ENCODE data around the gene ELFN1. TPM values are rescaled to one million over a fixed set of nuclear protein-coding genes. Genes with fewer than 3 reads are reported as not detected.

The ELFN1 gene
- polyA plus RNA-seq, 1 donor (not counting 4 experiments of a cell fraction or from before 2014, with no cell fraction given): 0.03 TPM

- TF ChIP-seq, protein P1, sequence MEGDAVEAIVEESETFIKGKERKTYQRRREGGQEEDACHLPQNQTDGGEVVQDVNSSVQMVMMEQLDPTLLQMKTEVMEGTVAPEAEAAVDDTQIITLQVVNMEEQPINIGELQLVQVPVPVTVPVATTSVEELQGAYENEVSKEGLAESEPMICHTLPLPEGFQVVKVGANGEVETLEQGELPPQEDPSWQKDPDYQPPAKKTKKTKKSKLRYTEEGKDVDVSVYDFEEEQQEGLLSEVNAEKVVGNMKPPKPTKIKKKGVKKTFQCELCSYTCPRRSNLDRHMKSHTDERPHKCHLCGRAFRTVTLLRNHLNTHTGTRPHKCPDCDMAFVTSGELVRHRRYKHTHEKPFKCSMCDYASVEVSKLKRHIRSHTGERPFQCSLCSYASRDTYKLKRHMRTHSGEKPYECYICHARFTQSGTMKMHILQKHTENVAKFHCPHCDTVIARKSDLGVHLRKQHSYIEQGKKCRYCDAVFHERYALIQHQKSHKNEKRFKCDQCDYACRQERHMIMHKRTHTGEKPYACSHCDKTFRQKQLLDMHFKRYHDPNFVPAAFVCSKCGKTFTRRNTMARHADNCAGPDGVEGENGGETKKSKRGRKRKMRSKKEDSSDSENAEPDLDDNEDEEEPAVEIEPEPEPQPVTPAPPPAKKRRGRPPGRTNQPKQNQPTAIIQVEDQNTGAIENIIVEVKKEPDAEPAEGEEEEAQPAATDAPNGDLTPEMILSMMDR (optimal IDR thresholded peaks at IDR 0.05 in 1 of 3, IDR thresholded peaks at IDR 0.05 in 1 of 3, conservative IDR thresholded peaks at IDR 0.05 in 1 of 3; ENCODE audit: extremely low read depth in 1 of 3, insufficient read depth in 2 of 3, low read length in 3 of 3): no peak
- TF ChIP-seq EZH2 (IDR thresholded peaks at IDR 0.05; ENCODE audit: low read length): no peak
These were observed 117.7 kb downstream of the ELFN1 start for GRCh38 chr7:1787681-1788235.

GRCh38 chr7:1794888-1795542 lies 124.9 kb downstream of the ELFN1 start:
- Histone ChIP-seq H3K79me2 (ENCODE audit: control insufficient read depth, insufficient read depth, low read length) (no peaks in the 10 kb centered on the region), H3K4me2 (ENCODE audit: control insufficient read depth, extremely low read depth, insufficient read depth, low read depth, low read length) (no peak overlapping the region), H3K27me3 (ENCODE audit: control insufficient read depth, extremely low read depth, insufficient read depth, low read length) (peaks cover 6% of the 10 kb centered on the region), H3K36me3 (ENCODE audit: control insufficient read depth in 2 of 2, extremely low read depth in 1 of 2, insufficient read depth in 2 of 2, low read length in 2 of 2) (no peaks in the 10 kb centered on the region), H3K4me3 (ENCODE audit: control insufficient read depth in 2 of 3, extremely low read depth in 1 of 3, insufficient read depth in 2 of 3, low read depth in 1 of 3, low read length in 3 of 3) (no peak overlapping the region), H3K4me1 (ENCODE audit: control insufficient read depth, extremely low read depth, insufficient read depth, low read length) (no peaks in the 10 kb centered on the region), H3K9me3 (ENCODE audit: control insufficient read depth, low read depth, low read length) (peaks cover 5% of the 10 kb centered on the region), H3K9me1 (ENCODE audit: control insufficient read depth, extremely low read depth, insufficient read depth, low read length) (no peaks in the 10 kb centered on the region), H2AFZ (ENCODE audit: control insufficient read depth, low read length) (no peak overlapping the region), H4K20me1 (ENCODE audit: control insufficient read depth, extremely low read depth, insufficient read depth, low read length) (no peaks in the 10 kb centered on the region), H3K27ac (ENCODE audit: control insufficient read depth, insufficient read depth, low read length) (no peak overlapping the region), H3K9ac (ENCODE audit: control insufficient read depth, extremely low read depth, insufficient read depth, low read length) (no peak overlapping the region)
- TF ChIP-seq, protein P1 (optimal IDR thresholded peaks at IDR 0.05 in 1 of 3, IDR thresholded peaks at IDR 0.05 in 1 of 3, conservative IDR thresholded peaks at IDR 0.05 in 1 of 3; ENCODE audit: extremely low read depth in 1 of 3, insufficient read depth in 2 of 3, low read length in 3 of 3): no peak
- no peak for TF ChIP-seq EZH2 (IDR thresholded peaks at IDR 0.05; ENCODE audit: low read length)
- dilution Hi-C loops (cut with MboI; ENCODE audit: extremely low pct_ligation_motif_present, low sequenced_read_pairs): no loop called here
- FAIRE-seq: no peak
- no peak for DNase-seq (ENCODE audit: low read depth, low spot score)

More at GRCh38 chr7:1787681-1788235, 117.7 kb downstream of the ELFN1 start:
- no peaks in the 10 kb centered on the region for H3K4me1 ChIP-seq (ENCODE audit: control insufficient read depth, extremely low read depth, insufficient read depth, low read length)
- H3K4me3 ChIP-seq (ENCODE audit: control insufficient read depth in 2 of 3, extremely low read depth in 1 of 3, insufficient read depth in 2 of 3, low read depth in 1 of 3, low read length in 3 of 3): no peak overlapping the region
- H3K79me2 ChIP-seq (ENCODE audit: control insufficient read depth, insufficient read depth, low read length): no peaks in the 10 kb centered on the region
- H3K9me3 ChIP-seq (ENCODE audit: control insufficient read depth, low read depth, low read length): no peaks in the 10 kb centered on the region
- no peak overlapping the region for H3K9ac ChIP-seq (ENCODE audit: control insufficient read depth, extremely low read depth, insufficient read depth, low read length)
- H2AFZ ChIP-seq (ENCODE audit: control insufficient read depth, low read length): no peak overlapping the region
- DNase-seq (ENCODE audit: low read depth, low spot score): no peak
- no peaks in the 10 kb centered on the region for H3K9me1 ChIP-seq (ENCODE audit: control insufficient read depth, extremely low read depth, insufficient read depth, low read length)
- H4K20me1 ChIP-seq (ENCODE audit: control insufficient read depth, extremely low read depth, insufficient read depth, low read length): no peaks in the 10 kb centered on the region
- no peak overlapping the region for H3K4me2 ChIP-seq (ENCODE audit: control insufficient read depth, extremely low read depth, insufficient read depth, low read depth, low read length)
- no peaks in the 10 kb centered on the region for H3K27me3 ChIP-seq (ENCODE audit: control insufficient read depth, extremely low read depth, insufficient read depth, low read length)
- dilution Hi-C loops (cut with MboI; ENCODE audit: extremely low pct_ligation_motif_present, low sequenced_read_pairs): no loop called here
- H3K36me3 ChIP-seq (ENCODE audit: control insufficient read depth in 2 of 2, extremely low read depth in 1 of 2, insufficient read depth in 2 of 2, low read length in 2 of 2): no peaks in the 10 kb centered on the region
- no peak for FAIRE-seq
- H3K27ac ChIP-seq (ENCODE audit: control insufficient read depth, insufficient read depth, low read length): no peak overlapping the region

Other genes with a start within 250 kb of the ELFN1 start
- 10.4 to 24.5 TPM (median 11.7 TPM) in 3 replicates for gene MICALL2, start 210.8 kb upstream of the ELFN1 start, polyA plus RNA-seq
- 10.6 to 18.0 TPM (median 14.3 TPM) in 3 replicates for gene INTS1, start 165.9 kb upstream of the ELFN1 start, polyA plus RNA-seq
- 3.8 to 5.9 TPM (median 5.2 TPM) in 3 replicates for gene MAFK, start 139.6 kb upstream of the ELFN1 start, polyA plus RNA-seq
- gene TMEM184A, start 114.1 kb upstream of the ELFN1 start, polyA plus RNA-seq: 1.6 to 15.6 TPM (median 2.9 TPM) in 3 replicates
- 47.7 to 49.6 TPM (median 48.0 TPM) in 3 replicates for gene PSMG3, start 100.2 kb upstream of the ELFN1 start, polyA plus RNA-seq

Measured in keratinocyte (primary cell).